ENCODE results near the gene ABHD16A.

Gene ABHD16A

DNA sequence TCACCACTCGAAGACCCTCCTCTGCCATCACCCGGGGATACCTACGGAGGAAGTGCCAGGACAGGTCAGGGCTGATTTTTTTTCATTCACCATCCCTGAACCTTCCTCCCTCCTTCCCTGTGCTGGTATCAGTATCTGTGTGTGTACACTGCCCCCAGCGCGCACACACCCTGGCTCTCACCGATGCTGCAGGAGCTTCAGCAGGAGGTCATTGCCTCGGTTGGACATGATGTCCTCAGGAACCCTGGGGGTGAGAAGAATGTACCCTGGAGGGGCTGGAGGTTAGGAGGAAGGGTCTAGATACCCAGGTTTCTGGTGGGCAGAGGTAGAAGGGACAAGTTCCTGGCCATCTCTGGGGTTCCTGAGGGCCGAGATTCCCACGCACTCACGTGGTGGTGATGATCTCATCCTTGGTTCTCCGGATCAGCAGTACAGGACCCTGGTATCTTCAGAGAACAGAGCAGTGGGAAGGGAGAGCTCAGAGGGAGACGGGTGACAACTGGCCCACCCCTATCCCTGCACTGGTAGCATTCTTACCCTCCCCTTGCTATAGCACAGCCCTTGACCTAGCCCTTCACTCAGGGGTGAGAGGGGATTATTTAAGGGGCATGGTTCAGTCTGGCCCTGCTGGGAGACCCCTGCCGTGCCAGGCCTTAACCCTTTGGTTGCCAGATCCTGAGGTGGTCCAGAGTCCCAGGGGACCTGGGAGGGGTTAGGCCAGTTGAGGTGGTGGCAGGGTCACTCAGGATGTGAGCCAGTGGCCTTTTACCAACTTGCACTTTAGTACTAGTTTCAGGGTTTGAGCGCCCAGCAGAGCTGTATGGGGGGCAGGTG is 15.0 kb downstream of the ABHD16A start:
- no peak for DNase-seq

GRCh38 chr6:31687321-31687720 is 15.8 kb downstream of the ABHD16A start:
- no peak for DNase-seq

- DNase-seq = no peak
These were observed 16.6 kb downstream of the ABHD16A start for GRCh38 chr6:31686483-31686882.

DNA sequence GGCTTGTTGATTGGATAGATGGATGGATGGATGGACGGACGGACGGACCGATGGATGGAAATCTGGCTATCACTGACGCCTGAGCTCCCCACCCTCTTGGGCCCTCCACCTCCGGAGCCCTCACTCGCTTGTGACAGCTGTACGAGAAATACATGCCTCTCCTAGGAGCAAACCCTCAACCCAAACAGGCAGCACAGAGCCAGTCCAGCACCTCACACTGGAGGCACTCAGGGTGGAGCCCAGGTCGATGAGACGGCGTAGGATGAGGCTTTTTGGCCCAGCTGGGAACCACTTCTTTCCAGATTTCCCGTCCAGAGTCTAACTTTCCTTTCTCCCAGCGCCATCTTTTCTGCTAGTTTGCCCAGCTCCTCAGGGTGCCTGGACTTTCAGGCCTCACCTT is 19.5 kb downstream of the ABHD16A start:
- no peak for DNase-seq

GRCh38 chr6:31681135-31681671 is 21.9 kb downstream of the ABHD16A start:
- DNase-seq = peak; percentile 17 to 56

GRCh38 chr6:31680226-31681134 is 22.6 kb downstream of the ABHD16A start, which contains the start of gene LY6G5C:
TSS of gene LY6G5C (minus strand) at chr6:31681067. CDS start at chr6:31680373, 694 bp downstream.
- DNase-seq = peak; percentile 84 to 87

DNA sequence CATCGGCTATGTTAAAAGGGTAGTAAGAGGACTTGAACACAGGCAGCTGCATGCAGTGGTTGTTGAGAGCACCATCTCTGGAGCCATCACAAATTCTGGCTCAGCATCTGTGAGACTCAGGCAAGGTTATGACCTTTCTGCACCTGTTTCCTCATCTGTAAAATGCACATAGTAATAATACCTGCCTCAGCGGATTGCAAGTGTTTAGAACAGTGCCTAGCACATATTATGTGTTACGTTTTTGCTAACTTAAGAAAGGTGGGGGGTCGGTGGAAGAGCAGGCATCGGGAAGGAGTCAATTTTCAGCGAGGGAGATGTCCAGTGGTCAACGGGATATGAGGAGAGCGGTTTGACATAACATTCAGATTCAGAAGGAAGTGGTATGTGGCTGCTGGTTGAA is 25.2 kb downstream of the ABHD16A start:
- DNase-seq = no peak

- no peak for DNase-seq
These were observed 26.2 kb downstream of the ABHD16A start for GRCh38 chr6:31676904-31677303.

GRCh38 chr6:31676322-31676903 is 26.7 kb downstream of the ABHD16A start:
- DNase-seq = no peak

GRCh38 chr6:31669676-31670075 is 33.4 kb downstream of the ABHD16A start, which contains the start of gene LY6G5B:
TSS of gene LY6G5B (plus strand) at chr6:31669976. CDS start at chr6:31670951, 975 bp downstream.
- no peak for DNase-seq

DNA sequence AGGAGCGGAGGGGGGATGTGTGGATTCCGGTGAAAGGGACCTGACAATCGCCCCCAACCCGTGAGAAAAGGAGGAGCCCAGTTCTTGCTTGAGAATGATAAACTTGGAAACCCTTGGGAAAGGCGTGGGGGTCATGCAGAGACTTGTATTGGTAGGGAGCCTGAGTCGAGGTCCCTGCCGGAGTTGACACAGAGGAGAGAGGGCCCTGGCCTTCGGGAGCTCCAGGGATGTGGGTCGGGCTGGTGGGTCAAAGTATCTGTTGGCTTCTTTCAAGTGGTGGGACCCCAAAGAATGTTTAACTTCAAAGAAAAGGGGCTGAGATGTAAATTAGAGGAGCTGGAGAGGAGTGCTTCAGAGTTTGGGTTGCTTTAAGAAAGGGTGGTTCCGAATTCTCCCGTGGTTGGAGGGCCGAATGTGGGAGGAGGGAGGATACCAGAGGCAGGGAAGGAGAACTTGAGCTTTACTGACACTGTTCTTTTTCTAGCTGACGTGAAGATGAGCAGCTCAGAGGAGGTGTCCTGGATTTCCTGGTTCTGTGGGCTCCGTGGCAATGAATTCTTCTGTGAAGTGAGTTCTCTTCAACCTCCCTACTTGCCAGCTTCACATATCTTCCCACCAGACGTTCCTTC is 36.7 kb downstream of the ABHD16A start:
- DNase-seq = no peak

- DNase-seq = peak; percentile 99 to 100
These were observed 37.4 kb downstream of the ABHD16A start, which contains the start of gene CSNK2B for GRCh38 chr6:31665501-31666336. TSS of gene CSNK2B (plus strand) at chr6:31666080. CDS start at chr6:31666832, 752 bp downstream.

DNA sequence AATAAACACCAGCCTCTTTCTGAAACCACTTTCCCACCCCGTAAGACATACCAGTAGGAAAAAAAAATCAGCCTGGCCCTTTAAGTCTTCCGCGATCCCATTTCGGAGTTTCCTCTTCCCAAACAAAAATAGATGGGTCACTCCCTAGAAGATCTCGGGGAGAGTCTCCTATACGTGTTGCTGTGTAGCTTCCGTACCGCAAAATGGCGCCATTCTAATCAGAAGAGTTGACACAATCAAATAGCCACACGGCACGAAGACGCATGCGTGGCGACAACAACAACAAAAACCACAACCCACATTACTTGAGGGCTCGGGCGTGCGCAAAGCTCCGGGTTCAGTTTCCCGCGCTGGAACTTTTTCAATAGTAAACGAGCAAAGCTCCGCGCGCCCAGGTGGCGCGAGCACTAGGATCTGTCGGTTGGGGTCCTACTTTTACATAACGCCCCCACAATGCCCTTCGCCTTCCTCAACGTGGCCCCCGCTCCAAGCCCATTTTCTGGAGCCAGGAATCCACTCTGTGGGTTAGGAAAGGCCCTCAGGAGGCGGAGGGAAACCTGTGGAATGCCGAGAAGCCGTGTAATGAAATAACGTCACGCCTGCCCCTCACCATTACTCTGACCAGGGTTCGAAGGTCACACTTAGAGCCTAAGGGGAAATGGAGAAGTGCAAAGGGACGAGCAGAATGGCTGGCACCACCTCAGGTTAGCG is 38.2 kb downstream of the ABHD16A start, which contains the start of gene GPANK1:
Gene GPANK1, minus strand, starts transcription at position 208 of the 711 bp plus-strand sequence. CDS start 519 bp downstream, outside the sequence.
- DNase-seq = peak; percentile 95 to 98

- DNase-seq = no peak
These were observed 38.9 kb downstream of the ABHD16A start for GRCh38 chr6:31663961-31664789.

GRCh38 chr6:31663126-31663960 is 39.8 kb downstream of the ABHD16A start:
- DNase-seq = no peak

GRCh38 chr6:31662124-31662723 is 40.9 kb downstream of the ABHD16A start:
- DNase-seq = no peak

DNA sequence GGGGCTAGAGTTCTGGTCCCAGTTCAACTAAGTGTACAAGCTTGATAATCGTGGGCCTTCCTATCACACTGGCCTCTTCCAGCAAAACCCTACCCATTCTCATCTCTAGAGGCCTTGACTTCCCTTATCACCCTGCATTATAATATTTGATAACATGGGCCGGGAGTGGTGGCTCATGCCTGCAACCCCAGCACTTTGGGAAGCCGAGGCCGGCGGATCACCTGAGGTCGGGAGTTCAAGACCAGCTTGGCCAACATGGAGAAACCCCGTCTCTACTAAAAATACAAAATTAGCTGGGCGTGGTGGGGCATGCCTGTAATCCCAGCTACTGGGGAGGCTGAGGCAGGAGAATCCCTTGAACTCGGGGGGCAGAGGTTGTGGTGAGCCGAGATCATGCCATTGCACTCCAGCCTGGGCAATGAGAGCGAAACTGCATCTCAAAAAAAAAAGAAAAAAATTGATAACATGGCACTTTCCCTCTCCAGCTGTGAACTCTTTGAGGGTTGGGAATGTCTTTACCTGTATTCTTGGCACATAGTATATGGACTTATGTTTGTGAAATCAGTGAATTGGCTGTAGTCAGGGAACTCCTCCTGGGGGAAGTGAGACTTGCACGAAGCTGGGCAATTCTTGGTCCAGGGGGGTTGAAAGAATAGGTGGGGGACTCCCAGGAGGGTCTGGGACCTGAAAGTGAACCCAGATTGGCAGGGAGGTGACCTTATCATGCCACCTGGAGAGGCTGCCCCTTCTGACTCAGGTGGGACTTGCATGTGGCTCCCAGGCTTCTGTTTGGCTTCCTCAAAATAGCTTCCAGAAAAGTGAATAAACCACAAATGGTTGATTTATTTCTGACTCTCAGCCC is 41.6 kb downstream of the ABHD16A start:
- no peak for DNase-seq

All from AML-193 (cell line).